Smooth muscle cell (in vitro differentiated cells): ENCODE measurements around the gene TBCE. TPM values are rescaled to one million over a fixed set of nuclear protein-coding genes. Genes with fewer than 3 reads are reported as not detected.

ENCODE experiments used
- DNase-seq: peaks from one replicate; lab custom pipeline; 2025; ENCODE audit not compliant: unreplicated experiment; lab: John Stamatoyannopoulos, UW
- H2AFZ ChIP-seq: fragments of 200-600 bp; sonication (generic); 2 replicates; pipeline ENCODE4 v1.6.0; 2016; ENCODE audit warnings: antibody characterized with exemption, low read depth, mild to moderate bottlenecking
- H3F3A ChIP-seq: fragments of 200-600 bp; sonication (generic); 2 replicates; pipeline ENCODE4 v1.6.0; 2017; ENCODE audit warnings: antibody characterized with exemption, low read depth
- H3K27ac ChIP-seq: fragments of 200-600 bp; sonication (generic); 2 replicates; pipeline ENCODE4 v1.5.1; 2016; ENCODE audit warnings: low read depth, mild to moderate bottlenecking
- H3K27me3 ChIP-seq: fragments of 200-600 bp; sonication (generic); 2 replicates; pipeline ENCODE4 v1.6.1; 2016; ENCODE audit warnings: low read depth, mild to moderate bottlenecking
- H3K36me3 ChIP-seq: fragments of 200-600 bp; sonication (generic); 2 replicates; pipeline ENCODE4 v1.5.1; 2016; ENCODE audit warnings: low read depth
- H3K4me1 ChIP-seq: fragments of 200-600 bp; sonication (generic); 2 replicates; pipeline ENCODE4 v1.5.1; 2016; ENCODE audit warnings: low read depth
- H3K4me2 ChIP-seq: fragments of 200-600 bp; sonication (generic); 2 replicates; pipeline ENCODE4 v1.6.0; 2016; ENCODE audit warnings: mild to moderate bottlenecking
- H3K4me3 ChIP-seq: fragments of 200-600 bp; sonication (generic); 2 replicates; pipeline ENCODE4 v1.5.1; 2016; ENCODE audit warnings: mild to moderate bottlenecking
- H3K79me2 ChIP-seq: fragments of 200-600 bp; sonication (generic); 2 replicates; pipeline ENCODE4 v1.6.0; 2016; ENCODE audit warnings: low read depth, mild to moderate bottlenecking
- H3K9ac ChIP-seq: fragments of 200-600 bp; sonication (generic); 2 replicates; pipeline ENCODE4 v1.6.0; 2016; ENCODE audit warnings: low read depth
- H3K9me3 ChIP-seq: fragments of 200-600 bp; sonication (generic); replicated peaks from 2 replicates; pipeline ENCODE4 v1.5.1; 2016; ENCODE audit warnings: low read depth
- H4K20me1 ChIP-seq: fragments of 200-600 bp; sonication (generic); 2 replicates; pipeline ENCODE4 v1.6.0; 2016; ENCODE audit warnings: low read depth
- WGBS: methylation state at CpG from one replicate; pipeline ENCODE4 v1.1.7; 2016; ENCODE audit warnings: low lambda C conversion rate; 5-methylcytosine and 5-hydroxymethylcytosine counted together
- polyA plus RNA-seq: library from polyadenylated mRNA; unstranded; fragments of >200 nt; fragmentation: Nextera tagmentation; extraction: Ambion mirVana; gene quantifications from 2 replicates; pipeline ENCODE4 v1.2.1, GENCODE V29; 2016
- total RNA-seq: library from RNA; depleted of rRNA; stranded (reverse); fragments of >200 nt; gene quantifications from 2 replicates; pipeline ENCODE4 v1.2.3, GENCODE V29; 2014
- TF ChIP-seq, protein P1 (sequence below): fragments of 200-600 bp; sonication (generic); IDR thresholded peaks from 2 replicates; pipeline ENCODE4 v1.5.1; 2017; ENCODE audit warnings: borderline replicate concordance, mild to moderate bottlenecking, antibody characterized with exemption; ENCODE audit not compliant: insufficient read depth, poor library complexity, severe bottlenecking

The TBCE gene
- total and polyA plus RNA-seq, 2 experiments from 2014 or later, result 24.0 to 28.4 TPM

DNA sequence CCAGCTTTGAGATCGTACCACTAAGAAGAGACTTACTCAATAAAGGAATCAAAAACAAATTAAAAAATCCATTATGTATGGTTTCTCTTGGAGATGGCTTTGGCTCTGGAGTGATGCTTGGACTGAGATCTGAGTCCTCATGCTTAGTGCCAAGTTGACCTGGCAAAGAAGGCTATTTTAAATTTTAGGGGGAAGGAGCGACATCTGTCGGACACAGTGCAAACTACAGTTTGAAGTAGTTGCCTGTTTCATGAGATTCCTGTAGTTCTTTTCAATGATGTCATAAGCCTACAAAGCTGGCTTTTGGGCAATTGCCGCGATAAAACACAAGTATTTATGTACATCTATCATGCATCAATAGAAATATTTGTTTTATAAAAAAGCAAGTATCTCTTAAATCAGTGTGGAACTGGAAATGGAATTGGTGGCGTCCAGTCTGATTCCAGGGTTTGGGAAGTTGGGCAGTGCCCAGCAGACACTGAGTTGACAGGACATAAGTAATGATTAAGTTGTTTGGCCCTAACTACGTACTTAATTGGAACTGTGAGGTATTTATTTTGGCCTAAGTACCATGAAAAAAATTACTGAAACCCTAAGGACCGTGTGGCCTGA is 50.0 kb downstream of the TBCE start:
- TF ChIP-seq, protein P1, sequence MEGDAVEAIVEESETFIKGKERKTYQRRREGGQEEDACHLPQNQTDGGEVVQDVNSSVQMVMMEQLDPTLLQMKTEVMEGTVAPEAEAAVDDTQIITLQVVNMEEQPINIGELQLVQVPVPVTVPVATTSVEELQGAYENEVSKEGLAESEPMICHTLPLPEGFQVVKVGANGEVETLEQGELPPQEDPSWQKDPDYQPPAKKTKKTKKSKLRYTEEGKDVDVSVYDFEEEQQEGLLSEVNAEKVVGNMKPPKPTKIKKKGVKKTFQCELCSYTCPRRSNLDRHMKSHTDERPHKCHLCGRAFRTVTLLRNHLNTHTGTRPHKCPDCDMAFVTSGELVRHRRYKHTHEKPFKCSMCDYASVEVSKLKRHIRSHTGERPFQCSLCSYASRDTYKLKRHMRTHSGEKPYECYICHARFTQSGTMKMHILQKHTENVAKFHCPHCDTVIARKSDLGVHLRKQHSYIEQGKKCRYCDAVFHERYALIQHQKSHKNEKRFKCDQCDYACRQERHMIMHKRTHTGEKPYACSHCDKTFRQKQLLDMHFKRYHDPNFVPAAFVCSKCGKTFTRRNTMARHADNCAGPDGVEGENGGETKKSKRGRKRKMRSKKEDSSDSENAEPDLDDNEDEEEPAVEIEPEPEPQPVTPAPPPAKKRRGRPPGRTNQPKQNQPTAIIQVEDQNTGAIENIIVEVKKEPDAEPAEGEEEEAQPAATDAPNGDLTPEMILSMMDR, result peak; percentile 84
- no peaks in the 10 kb centered on the region for H3K36me3 ChIP-seq
- peaks cover 24% of the 10 kb centered on the region for H3K79me2 ChIP-seq
- H3K27ac ChIP-seq, result no peak overlapping the region
- H3K4me3 ChIP-seq, result no peak overlapping the region
- WGBS, result 39% methylated on average over 8 of the region's 8 CpGs
- H4K20me1 ChIP-seq, result peaks cover 15% of the 10 kb centered on the region
- H2AFZ ChIP-seq, result no peak overlapping the region
- H3K9ac ChIP-seq, result no peak overlapping the region
- no peaks in the 10 kb centered on the region for H3F3A ChIP-seq
- no peaks in the 10 kb centered on the region for H3K27me3 ChIP-seq
- H3K4me2 ChIP-seq, result no peak overlapping the region
- no peaks in the 10 kb centered on the region for H3K9me3 ChIP-seq
- DNase-seq, result peak; percentile 14
- no peaks in the 10 kb centered on the region for H3K4me1 ChIP-seq

DNA sequence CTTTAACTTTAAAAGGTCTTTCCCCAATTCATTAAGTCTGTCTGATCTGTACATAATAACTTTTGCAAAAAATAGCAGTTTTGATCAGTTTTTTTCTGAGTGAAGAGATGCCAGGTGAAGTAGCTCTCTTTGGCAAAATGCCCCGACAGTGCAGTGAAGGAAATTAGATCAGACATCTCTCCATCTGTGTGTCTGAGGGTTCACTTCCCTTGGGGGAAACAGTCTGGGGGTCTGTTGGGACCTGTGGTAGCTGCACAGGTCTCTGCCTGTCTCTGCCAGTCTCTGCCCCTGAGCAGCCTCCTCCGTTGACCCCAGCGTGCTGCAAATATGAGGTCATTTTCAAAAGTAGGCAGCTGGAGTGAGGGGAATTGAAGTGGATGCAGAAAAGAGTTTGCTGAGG is 54.5 kb downstream of the TBCE start:
- Histone ChIP-seq H3K79me2 (peaks cover 12% of the 10 kb centered on the region), H3K27me3 (no peaks in the 10 kb centered on the region)

DNA sequence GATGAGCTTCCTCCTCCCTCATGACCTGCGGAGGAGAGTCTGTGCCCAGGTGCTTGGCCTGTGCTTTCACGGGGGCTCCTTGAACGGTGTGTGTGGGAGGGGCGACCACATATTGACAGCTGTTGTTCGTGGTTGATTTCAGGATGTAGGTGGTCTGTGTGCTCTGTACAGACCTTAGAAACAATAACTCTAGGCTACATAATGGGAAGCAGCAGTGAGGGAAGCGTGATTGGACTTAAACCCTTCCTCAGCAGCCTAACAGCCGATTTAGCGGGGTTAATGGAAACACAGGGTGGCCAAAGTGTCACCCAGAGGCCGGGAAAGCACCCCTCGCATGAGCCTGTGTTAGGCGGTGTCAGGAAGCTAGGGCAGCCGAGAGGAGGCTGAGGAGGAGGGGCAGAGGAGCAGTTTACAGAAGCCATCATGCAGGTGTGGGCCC is 56.0 kb downstream of the TBCE start:
- Histone ChIP-seq H3K27me3 (no peaks in the 10 kb centered on the region), H2AFZ (no peak overlapping the region), H3K4me2 (no peak overlapping the region), H3K79me2 (peaks cover 9% of the 10 kb centered on the region), H3K9ac (no peak overlapping the region), H3K4me1 (no peaks in the 10 kb centered on the region), H4K20me1 (peaks cover 16% of the 10 kb centered on the region), H3K36me3 (no peaks in the 10 kb centered on the region), H3K9me3 (no peaks in the 10 kb centered on the region), H3K27ac (no peak overlapping the region), H3K4me3 (no peak overlapping the region), H3F3A (no peaks in the 10 kb centered on the region)
- WGBS, result 84% methylated on average over 12 of the region's 12 CpGs
- TF ChIP-seq, protein P1, result no peak
- DNase-seq, result no peak

More for the DNA sequence above, 54.5 kb downstream of the TBCE start:
- no peak overlapping the region for H3K27ac ChIP-seq
- TF ChIP-seq, protein P1, result no peak
- no peak overlapping the region for H3K4me2 ChIP-seq
- no peak overlapping the region for H3K4me3 ChIP-seq
- WGBS, result 95% methylated on average over 3 of the region's 3 CpGs
- no peak overlapping the region for H2AFZ ChIP-seq
- H3K9me3 ChIP-seq, result no peaks in the 10 kb centered on the region
- no peaks in the 10 kb centered on the region for H3K36me3 ChIP-seq
- peaks cover 25% of the 10 kb centered on the region for H4K20me1 ChIP-seq
- no peak overlapping the region for H3K9ac ChIP-seq
- no peaks in the 10 kb centered on the region for H3K4me1 ChIP-seq
- DNase-seq, result no peak
- no peaks in the 10 kb centered on the region for H3F3A ChIP-seq

- 94% methylated on average over 8 of the region's 8 CpGs for WGBS
These were observed 56.9 kb downstream of the TBCE start for GRCh38 chr1:235424092-235424491.

More at GRCh38 chr1:235424092-235424491, 56.9 kb downstream of the TBCE start:
- Histone ChIP-seq H3K9ac (no peak overlapping the region), H4K20me1 (peaks cover 15% of the 10 kb centered on the region), H3K27me3 (no peaks in the 10 kb centered on the region), H3K79me2 (peaks cover 7% of the 10 kb centered on the region), H3K4me1 (no peaks in the 10 kb centered on the region), H3K4me2 (no peak overlapping the region), H3K4me3 (no peak overlapping the region), H3K27ac (no peak overlapping the region), H3K36me3 (no peaks in the 10 kb centered on the region), H3K9me3 (no peaks in the 10 kb centered on the region), H2AFZ (no peak overlapping the region), H3F3A (no peaks in the 10 kb centered on the region)
- TF ChIP-seq, protein P1, result no peak
- no peak for DNase-seq
